Measurements from ENCODE around the gene ZNF212. TPM values are rescaled to one million over a fixed set of nuclear protein-coding genes. Genes with fewer than 3 reads are reported as not detected.

ZNF212 gene
- total and polyA plus RNA-seq, 9 of the 15 experiments (the other 6 are each of a cell fraction or from before 2014, with no cell fraction given) = 1.8 to 21.4 (median 7.2) TPM

DNA sequence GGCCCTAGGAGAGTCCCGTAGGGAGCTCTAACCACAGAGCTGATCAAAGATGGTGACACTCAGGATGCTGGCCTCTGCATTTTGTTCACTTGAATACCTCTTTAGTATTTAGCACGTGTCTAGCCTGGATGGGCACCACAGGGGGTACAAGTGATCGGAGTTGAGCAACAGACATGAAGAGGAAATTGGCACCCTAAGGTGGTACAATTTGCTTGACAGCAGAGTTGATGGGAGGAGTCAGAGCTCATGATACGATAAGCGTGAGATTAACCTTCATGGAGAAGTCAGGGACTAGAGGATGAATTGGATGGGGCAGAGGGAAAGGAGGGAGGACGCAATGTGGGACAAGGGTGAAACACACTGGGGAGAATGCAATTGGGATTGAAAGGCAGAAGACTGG, 9.9 kb upstream of the ZNF212 start (continued):
- TF ChIP-seq U2AF1 (optimal IDR thresholded peaks at IDR 0.05; ENCODE audit: low read depth, low read length) (no peak), YY1 (IDR thresholded peaks at IDR 0.05; ENCODE audit: borderline replicate concordance in 1 of 3, control insufficient read depth in 1 of 3, extremely low read depth in 1 of 3, insufficient read depth in 3 of 3, insufficient read length in 1 of 3, insufficient replicate concordance in 2 of 3, low read depth in 1 of 3, low read length in 2 of 3) (no peak), SP1 (CRISPR knock-in tag; IDR thresholded peaks at IDR 0.05) (0 out of 2 replicates have a peak, but pooled peaks have one; percentile 40), NCOA4 (IDR thresholded peaks at IDR 0.05; ENCODE audit: partially characterized antibody) (no peak), CBFB (CRISPR knock-in tag; IDR thresholded peaks at IDR 0.05) (no peak)
- TF ChIP-seq, protein P1, sequence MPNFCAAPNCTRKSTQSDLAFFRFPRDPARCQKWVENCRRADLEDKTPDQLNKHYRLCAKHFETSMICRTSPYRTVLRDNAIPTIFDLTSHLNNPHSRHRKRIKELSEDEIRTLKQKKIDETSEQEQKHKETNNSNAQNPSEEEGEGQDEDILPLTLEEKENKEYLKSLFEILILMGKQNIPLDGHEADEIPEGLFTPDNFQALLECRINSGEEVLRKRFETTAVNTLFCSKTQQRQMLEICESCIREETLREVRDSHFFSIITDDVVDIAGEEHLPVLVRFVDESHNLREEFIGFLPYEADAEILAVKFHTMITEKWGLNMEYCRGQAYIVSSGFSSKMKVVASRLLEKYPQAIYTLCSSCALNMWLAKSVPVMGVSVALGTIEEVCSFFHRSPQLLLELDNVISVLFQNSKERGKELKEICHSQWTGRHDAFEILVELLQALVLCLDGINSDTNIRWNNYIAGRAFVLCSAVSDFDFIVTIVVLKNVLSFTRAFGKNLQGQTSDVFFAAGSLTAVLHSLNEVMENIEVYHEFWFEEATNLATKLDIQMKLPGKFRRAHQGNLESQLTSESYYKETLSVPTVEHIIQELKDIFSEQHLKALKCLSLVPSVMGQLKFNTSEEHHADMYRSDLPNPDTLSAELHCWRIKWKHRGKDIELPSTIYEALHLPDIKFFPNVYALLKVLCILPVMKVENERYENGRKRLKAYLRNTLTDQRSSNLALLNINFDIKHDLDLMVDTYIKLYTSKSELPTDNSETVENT (CRISPR knock-in tag; IDR thresholded peaks at IDR 0.05) = no peak

DNA sequence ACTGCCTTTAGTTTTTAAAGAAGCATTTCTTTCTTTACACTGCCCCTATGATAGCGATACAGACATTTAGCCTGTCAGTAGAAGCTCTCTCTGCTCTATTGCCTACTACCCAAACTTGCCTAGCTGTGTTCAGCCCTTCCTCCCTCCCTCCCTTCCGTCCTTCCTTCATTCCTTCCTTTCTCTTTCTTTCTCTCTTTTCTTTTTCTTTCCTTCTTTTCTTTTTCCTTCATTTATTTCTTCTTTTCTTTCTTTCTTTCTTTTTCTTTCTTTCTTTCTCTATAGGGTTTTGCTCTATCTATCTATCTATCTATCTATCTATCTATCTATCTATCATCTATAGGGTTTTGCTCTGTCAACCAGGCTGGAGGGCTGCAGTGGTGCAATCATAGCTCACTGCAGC, 7.1 kb upstream of the ZNF212 start:
- in situ Hi-C loops (cut with MboI) = no loop called here
- CTCF ChIA-PET (ENCODE audit: low intra/inter-chr PET ratio) = no interaction called here
- TF ChIP-seq ZFP30 (CRISPR knock-in tag; IDR thresholded peaks at IDR 0.05; ENCODE audit: borderline replicate concordance) = no peak
- TF ChIP-seq RAD21 (CRISPR knock-in tag; conservative IDR thresholded peaks at IDR 0.05 in 1 of 2, IDR thresholded peaks at IDR 0.05 in 1 of 2) = no peak
- TF ChIP-seq ZNF830 (CRISPR knock-in tag; IDR thresholded peaks at IDR 0.05) = no peak
- TF ChIP-seq DACH1 (IDR thresholded peaks at IDR 0.05; ENCODE audit: partially characterized antibody) = peak; percentile 64
- peak; percentile 27; the same call in 1 of the 2 replicates for TF ChIP-seq MTA1 (IDR thresholded peaks at IDR 0.05; ENCODE audit: borderline replicate concordance)
- no peak for TF ChIP-seq POLR2AphosphoS2 (IDR thresholded peaks at IDR 0.05; ENCODE audit: low read length)
- TF ChIP-seq, protein P2, sequence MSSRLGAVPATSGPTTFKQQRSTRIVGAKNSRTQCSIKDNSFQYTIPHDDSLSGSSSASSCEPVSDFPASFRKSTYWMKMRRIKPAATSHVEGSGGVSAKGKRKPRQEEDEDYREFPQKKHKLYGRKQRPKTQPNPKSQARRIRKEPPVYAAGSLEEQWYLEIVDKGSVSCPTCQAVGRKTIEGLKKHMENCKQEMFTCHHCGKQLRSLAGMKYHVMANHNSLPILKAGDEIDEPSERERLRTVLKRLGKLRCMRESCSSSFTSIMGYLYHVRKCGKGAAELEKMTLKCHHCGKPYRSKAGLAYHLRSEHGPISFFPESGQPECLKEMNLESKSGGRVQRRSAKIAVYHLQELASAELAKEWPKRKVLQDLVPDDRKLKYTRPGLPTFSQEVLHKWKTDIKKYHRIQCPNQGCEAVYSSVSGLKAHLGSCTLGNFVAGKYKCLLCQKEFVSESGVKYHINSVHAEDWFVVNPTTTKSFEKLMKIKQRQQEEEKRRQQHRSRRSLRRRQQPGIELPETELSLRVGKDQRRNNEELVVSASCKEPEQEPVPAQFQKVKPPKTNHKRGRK (tag; IDR thresholded peaks at IDR 0.05) = peak; percentile 78
- TF ChIP-seq EWSR1 (IDR thresholded peaks at IDR 0.05; ENCODE audit: borderline replicate concordance, low read depth, partially characterized antibody) = no peak
- TF ChIP-seq POU5F1 (IDR thresholded peaks at IDR 0.05; ENCODE audit: borderline replicate concordance, low read depth, low read length, partially characterized antibody) = no peak
- no peak for TF ChIP-seq SMAD4 (CRISPR knock-in tag; conservative IDR thresholded peaks at IDR 0.05)
- TF ChIP-seq ZNF217 (CRISPR knock-in tag; IDR thresholded peaks at IDR 0.05) = no peak

More for the DNA sequence above, 7.1 kb upstream of the ZNF212 start:
- Histone ChIP-seq H3K27ac (ENCODE audit: extremely low read depth, low read depth, low read length) (no peak overlapping the region), H3K27me3 (ENCODE audit: control insufficient read depth in 2 of 2, insufficient read depth in 2 of 2, low read length in 2 of 2) (no peaks in the 10 kb centered on the region), H3K79me2 (ENCODE audit: control insufficient read depth, insufficient read depth, low read length) (no peaks in the 10 kb centered on the region), H4K20me1 (replicated peaks; ENCODE audit: control insufficient read depth, insufficient read depth, low read length) (no peaks in the 10 kb centered on the region), H3K4me1 (replicated peaks in 1 of 2; ENCODE audit: control insufficient read depth in 2 of 2, insufficient read depth in 2 of 2, low read length in 2 of 2) (no peaks in the 10 kb centered on the region; a peak in 1 of 5 replicates), H3K9me1 (ENCODE audit: control insufficient read depth, insufficient read depth, low read length) (no peaks in the 10 kb centered on the region), H3K9me3 (replicated peaks; ENCODE audit: control insufficient read depth, insufficient read depth, low read depth, low read length) (no peaks in the 10 kb centered on the region), H3K4me2 (ENCODE audit: insufficient read depth, low read length) (no peak overlapping the region), H3K9ac (ENCODE audit: insufficient read depth in 1 of 2, low read depth in 2 of 2, low read length in 2 of 2) (no peak overlapping the region), H3K4me3 (no peak overlapping the region), H2AFZ (ENCODE audit: low read depth, low read length) (no peak overlapping the region), H3K36me3 (ENCODE audit: control insufficient read depth, insufficient read depth, low read length) (no peaks in the 10 kb centered on the region)
- no peak for FAIRE-seq
- intact Hi-C loops (cut with micrococcal nuclease) = no loop called here
- ATAC-seq = no peak
- DNase-seq (ENCODE audit: extremely low read depth in 1 of 4, low spot score in 3 of 4) = no peak
- BruUV-seq (replicated peaks) = no TSS peak
- WGBS (ENCODE audit: insufficient coverage, low coverage, missing lambda C conversion rate) = 16% methylated on average over 2 of the region's 2 CpGs
- POLR2A ChIA-PET = interaction anchor here (0.7 to 1.7 kb wide), 5 partner anchors 10 to 160 kb away, joined by 3 to 7 read pairs (median 4); partner anchors contain the start of gene ZNF282

Data from K562 (cell line).